ENCODE measurements around the gene UNC80.

Gene UNC80

GRCh38 chr2:209917154-209917771, 145.6 kb downstream of the UNC80 start:
- TF ChIP-seq POLR2A (IDR thresholded peaks at IDR 0.05; ENCODE audit: low read depth, low read length) (no peak), PAX5 (IDR thresholded peaks at IDR 0.05; ENCODE audit: insufficient read depth, low read length, severe bottlenecking) (no peak), TAF1 (IDR thresholded peaks at IDR 0.05; ENCODE audit: low read depth, low read length) (no peak), SPI1 (IDR thresholded peaks at IDR 0.05; ENCODE audit: low read depth, low read length) (no peak), POU2F2 (IDR thresholded peaks at IDR 0.05; ENCODE audit: low read depth, low read length) (no peak), POLR2AphosphoS5 (IDR thresholded peaks at IDR 0.05; ENCODE audit: low read depth, low read length) (no peak)
- DNase-seq (ENCODE audit: insufficient read length, low spot score) (no peak), FAIRE-seq (no peak)

- no peak for FAIRE-seq
- TF ChIP-seq POLR2A (IDR thresholded peaks at IDR 0.05; ENCODE audit: low read depth, low read length): no peak
- no peak for TF ChIP-seq SPI1 (IDR thresholded peaks at IDR 0.05; ENCODE audit: low read depth, low read length)
- no peak for TF ChIP-seq PAX5 (IDR thresholded peaks at IDR 0.05; ENCODE audit: insufficient read depth, low read length, severe bottlenecking)
- no peak for TF ChIP-seq POU2F2 (IDR thresholded peaks at IDR 0.05; ENCODE audit: low read depth, low read length)
- TF ChIP-seq TAF1 (IDR thresholded peaks at IDR 0.05; ENCODE audit: low read depth, low read length): no peak
- TF ChIP-seq POLR2AphosphoS5 (IDR thresholded peaks at IDR 0.05; ENCODE audit: low read depth, low read length): no peak
These were observed 146.6 kb downstream of the UNC80 start for GRCh38 chr2:209918251-209918650.

GRCh38 chr2:209922116-209922515, 150.5 kb downstream of the UNC80 start:
- DNase-seq (ENCODE audit: insufficient read length, low spot score): no peak
- no peak for TF ChIP-seq TAF1 (IDR thresholded peaks at IDR 0.05; ENCODE audit: low read depth, low read length)
- TF ChIP-seq POLR2AphosphoS5 (IDR thresholded peaks at IDR 0.05; ENCODE audit: low read depth, low read length): no peak
- no peak for TF ChIP-seq PAX5 (IDR thresholded peaks at IDR 0.05; ENCODE audit: insufficient read depth, low read length, severe bottlenecking)
- no peak for TF ChIP-seq POLR2A (IDR thresholded peaks at IDR 0.05; ENCODE audit: low read depth, low read length)
- no peak for TF ChIP-seq POU2F2 (IDR thresholded peaks at IDR 0.05; ENCODE audit: low read depth, low read length)
- FAIRE-seq: no peak

More at GRCh38 chr2:209918251-209918650, 146.6 kb downstream of the UNC80 start:
- no peak for DNase-seq (ENCODE audit: insufficient read length, low spot score)

- DNase-seq (ENCODE audit: insufficient read length, low spot score) (no peak), FAIRE-seq (no peak)
- TF ChIP-seq POU2F2 (IDR thresholded peaks at IDR 0.05; ENCODE audit: low read depth, low read length) (no peak), TAF1 (IDR thresholded peaks at IDR 0.05; ENCODE audit: low read depth, low read length) (no peak), POLR2AphosphoS5 (IDR thresholded peaks at IDR 0.05; ENCODE audit: low read depth, low read length) (no peak), PAX5 (IDR thresholded peaks at IDR 0.05; ENCODE audit: insufficient read depth, low read length, severe bottlenecking) (no peak), SPI1 (IDR thresholded peaks at IDR 0.05; ENCODE audit: low read depth, low read length) (no peak), POLR2A (IDR thresholded peaks at IDR 0.05; ENCODE audit: low read depth, low read length) (no peak)
These were observed 157.7 kb downstream of the UNC80 start for GRCh38 chr2:209929369-209929768.

- DNase-seq (ENCODE audit: insufficient read length, low spot score): no peak
- FAIRE-seq: no peak
- TF ChIP-seq POLR2AphosphoS5 (IDR thresholded peaks at IDR 0.05; ENCODE audit: low read depth, low read length): no peak
- TF ChIP-seq PAX5 (IDR thresholded peaks at IDR 0.05; ENCODE audit: insufficient read depth, low read length, severe bottlenecking): no peak
- TF ChIP-seq POU2F2 (IDR thresholded peaks at IDR 0.05; ENCODE audit: low read depth, low read length): no peak
- TF ChIP-seq SPI1 (IDR thresholded peaks at IDR 0.05; ENCODE audit: low read depth, low read length): no peak
- no peak for TF ChIP-seq POLR2A (IDR thresholded peaks at IDR 0.05; ENCODE audit: low read depth, low read length)
- no peak for TF ChIP-seq TAF1 (IDR thresholded peaks at IDR 0.05; ENCODE audit: low read depth, low read length)
These were observed 162.2 kb downstream of the UNC80 start for GRCh38 chr2:209933499-209934483.

- no peak for DNase-seq (ENCODE audit: insufficient read length, low spot score)
- FAIRE-seq: no peak
- TF ChIP-seq TAF1 (IDR thresholded peaks at IDR 0.05; ENCODE audit: low read depth, low read length): no peak
These were observed 164.6 kb downstream of the UNC80 start for GRCh38 chr2:209936106-209936666.

- no peak for DNase-seq (ENCODE audit: insufficient read length, low spot score)
- no peak for TF ChIP-seq POLR2AphosphoS5 (IDR thresholded peaks at IDR 0.05; ENCODE audit: low read depth, low read length)
- TF ChIP-seq TAF1 (IDR thresholded peaks at IDR 0.05; ENCODE audit: low read depth, low read length): no peak
- no peak for TF ChIP-seq POLR2A (IDR thresholded peaks at IDR 0.05; ENCODE audit: low read depth, low read length)
- TF ChIP-seq SPI1 (IDR thresholded peaks at IDR 0.05; ENCODE audit: low read depth, low read length): no peak
- TF ChIP-seq POU2F2 (IDR thresholded peaks at IDR 0.05; ENCODE audit: low read depth, low read length): no peak
- TF ChIP-seq PAX5 (IDR thresholded peaks at IDR 0.05; ENCODE audit: insufficient read depth, low read length, severe bottlenecking): no peak
- no peak for FAIRE-seq
These were observed 166.3 kb downstream of the UNC80 start for GRCh38 chr2:209937893-209938292.

- no peak for TF ChIP-seq TAF1 (IDR thresholded peaks at IDR 0.05; ENCODE audit: low read depth, low read length)
- TF ChIP-seq SPI1 (IDR thresholded peaks at IDR 0.05; ENCODE audit: low read depth, low read length): no peak
- TF ChIP-seq POLR2A (IDR thresholded peaks at IDR 0.05; ENCODE audit: low read depth, low read length): no peak
- TF ChIP-seq POU2F2 (IDR thresholded peaks at IDR 0.05; ENCODE audit: low read depth, low read length): no peak
- TF ChIP-seq POLR2AphosphoS5 (IDR thresholded peaks at IDR 0.05; ENCODE audit: low read depth, low read length): no peak
- no peak for TF ChIP-seq PAX5 (IDR thresholded peaks at IDR 0.05; ENCODE audit: insufficient read depth, low read length, severe bottlenecking)
These were observed 167.3 kb downstream of the UNC80 start for GRCh38 chr2:209938906-209939305.

GRCh38 chr2:209940936-209941335, 169.3 kb downstream of the UNC80 start:
- FAIRE-seq (no peak), DNase-seq (ENCODE audit: insufficient read length, low spot score) (no peak)
- no peak for TF ChIP-seq POLR2A (IDR thresholded peaks at IDR 0.05; ENCODE audit: low read depth, low read length)
- TF ChIP-seq POLR2AphosphoS5 (IDR thresholded peaks at IDR 0.05; ENCODE audit: low read depth, low read length): no peak
- TF ChIP-seq TAF1 (IDR thresholded peaks at IDR 0.05; ENCODE audit: low read depth, low read length): no peak

More at GRCh38 chr2:209938906-209939305, 167.3 kb downstream of the UNC80 start:
- FAIRE-seq: no peak
- DNase-seq (ENCODE audit: insufficient read length, low spot score): no peak

Data from GM12891 (cell line).